GM19193 (cell line): ENCODE results near the gene ABCB4.
A peak's percentile ranks its signal among the peaks of the same experiment; 100 is the strongest.

ENCODE experiments used
- POLR2A ChIP-seq: IDR thresholded peaks from 4 replicates; pipeline ENCODE4 v1.6.1; 2011; ENCODE audit not compliant: insufficient read depth, insufficient read length; ENCODE audit errors: extremely low read depth

The ABCB4 gene

GRCh38 chr7:87475359-87476178 lies at the start of gene ABCB4:
TSS of gene ABCB4 (minus strand) at chr7:87475680. CDS start at chr7:87475465, 215 bp downstream.
- peak; percentile 54 for TF ChIP-seq POLR2A

- no peak for TF ChIP-seq POLR2A
These were observed 43.3 kb upstream of the ABCB4 start for GRCh38 chr7:87518735-87519134.

GRCh38 chr7:87517891-87518290 lies 42.4 kb upstream of the ABCB4 start:
- no peak for TF ChIP-seq POLR2A

GRCh38 chr7:87517136-87517815 lies 41.8 kb upstream of the ABCB4 start:
- no peak for TF ChIP-seq POLR2A

GRCh38 chr7:87513735-87514335 lies 38.4 kb upstream of the ABCB4 start:
- no peak for TF ChIP-seq POLR2A

GRCh38 chr7:87512906-87513305 lies 37.4 kb upstream of the ABCB4 start:
- TF ChIP-seq POLR2A, result no peak

GRCh38 chr7:87511510-87511909 lies 36.0 kb upstream of the ABCB4 start:
- TF ChIP-seq POLR2A, result no peak

GRCh38 chr7:87510411-87510875 lies 35.0 kb upstream of the ABCB4 start:
- no peak for TF ChIP-seq POLR2A

- no peak for TF ChIP-seq POLR2A
These were observed 32.0 kb upstream of the ABCB4 start for GRCh38 chr7:87507446-87507845.

- no peak for TF ChIP-seq POLR2A
These were observed 31.0 kb upstream of the ABCB4 start for GRCh38 chr7:87506246-87507180.

- no peak for TF ChIP-seq POLR2A
These were observed 30.2 kb upstream of the ABCB4 start for GRCh38 chr7:87505557-87506245.

- no peak for TF ChIP-seq POLR2A
These were observed 29.6 kb upstream of the ABCB4 start for GRCh38 chr7:87505122-87505521.

GRCh38 chr7:87499494-87499893 lies 24.0 kb upstream of the ABCB4 start:
- no peak for TF ChIP-seq POLR2A

- TF ChIP-seq POLR2A, result no peak
These were observed 23.4 kb upstream of the ABCB4 start for GRCh38 chr7:87498893-87499292.
